ENCODE data around the gene ZNF473.

Gene ZNF473

DNA sequence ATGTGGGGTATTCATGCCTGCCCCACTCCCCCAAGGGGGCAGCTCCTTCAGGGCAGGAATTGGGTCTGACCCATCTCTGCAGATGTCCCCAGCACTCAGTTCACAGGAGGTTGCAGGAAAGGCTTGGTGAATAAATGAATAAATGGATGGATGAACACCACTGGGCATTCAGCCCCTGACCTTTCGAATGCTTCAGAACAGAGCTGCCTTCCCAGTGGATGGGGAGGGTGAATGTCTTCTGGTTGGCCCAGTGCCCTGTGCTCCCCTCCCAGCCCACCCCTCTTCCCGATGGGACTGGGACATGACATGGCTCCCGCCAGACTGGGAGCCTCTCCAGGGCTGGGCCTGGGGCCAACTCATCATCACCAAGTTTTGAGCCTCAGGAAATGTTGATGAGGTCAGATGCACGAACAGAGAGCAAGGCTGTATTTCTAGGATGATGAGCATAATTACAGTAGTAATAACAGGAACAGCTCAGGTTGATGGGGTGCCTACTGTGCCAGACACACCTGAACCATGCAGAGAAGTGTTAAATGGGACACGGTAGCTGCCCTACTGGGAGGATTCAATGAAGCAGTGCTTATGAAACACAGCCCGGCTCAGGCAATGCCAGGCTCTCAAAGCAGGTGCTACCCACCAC is 26.3 kb upstream of the ZNF473 start:
- H3K27ac ChIP-seq = no peak overlapping the region
- TF ChIP-seq CTCF (conservative IDR thresholded peaks at IDR 0.05) = no peak

- no peak for TF ChIP-seq CTCF (conservative IDR thresholded peaks at IDR 0.05)
- no peak overlapping the region for H3K27ac ChIP-seq
These were observed 25.6 kb upstream of the ZNF473 start for GRCh38 chr19:50000038-50000840.

GRCh38 chr19:50000841-50001557 is 24.8 kb upstream of the ZNF473 start:
- no peak overlapping the region for H3K27ac ChIP-seq
- no peak for TF ChIP-seq CTCF (conservative IDR thresholded peaks at IDR 0.05)

GRCh38 chr19:50001775-50002174 is 24.0 kb upstream of the ZNF473 start:
- no peak for TF ChIP-seq CTCF (conservative IDR thresholded peaks at IDR 0.05)
- H3K27ac ChIP-seq = no peak overlapping the region

GRCh38 chr19:50002386-50002960 is 23.3 kb upstream of the ZNF473 start:
- no peak overlapping the region for H3K27ac ChIP-seq
- TF ChIP-seq CTCF (conservative IDR thresholded peaks at IDR 0.05) = no peak

DNA sequence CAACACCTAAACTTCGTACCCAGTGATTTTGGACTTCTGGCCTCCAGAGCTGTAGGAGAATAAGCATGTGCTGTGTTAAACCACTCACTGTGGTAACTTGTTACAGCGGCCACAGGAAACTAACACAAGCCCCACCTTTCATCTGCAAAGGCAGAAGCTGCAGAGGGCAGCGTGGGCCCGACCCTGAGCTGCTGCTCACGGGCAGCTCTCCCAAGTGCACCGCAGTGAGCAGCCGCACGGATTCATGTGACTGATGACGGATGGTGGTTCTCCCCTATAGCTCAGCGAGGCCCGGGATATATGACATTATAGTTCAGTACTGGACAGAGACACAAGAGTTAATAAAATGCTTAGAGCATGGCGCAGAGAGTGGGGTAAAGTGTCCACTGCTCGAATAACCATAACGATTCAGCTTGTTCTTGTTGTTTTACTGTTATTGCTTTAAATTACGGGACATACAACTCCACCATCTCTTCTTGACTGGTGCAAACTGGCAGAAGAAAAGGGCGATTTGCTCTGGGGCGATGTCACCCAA is 22.5 kb upstream of the ZNF473 start:
- no peak for TF ChIP-seq CTCF (conservative IDR thresholded peaks at IDR 0.05)
- H3K27ac ChIP-seq = no peak overlapping the region

All from VCaP (cell line).